ENCODE results near the gene ILF3. TPM values are rescaled to one million over a fixed set of nuclear protein-coding genes. Genes with fewer than 3 reads are reported as not detected.
"Not testable (repeated sequence)": the region's sequence is repeated elsewhere in the genome, so short reads cannot be mapped to it uniquely, and the experiment has no call there.

The ILF3 gene
- polyA plus RNA-seq, 4 donors: 227 to 357 (median 306) TPM

- DNase-seq (ENCODE audit: low read depth in 4 of 4, low spot score in 2 of 4): no peak
These were observed 17.0 kb downstream of the ILF3 start for GRCh38 chr19:10670876-10671804.

- not testable (repeated sequence) for DNase-seq (ENCODE audit: low read depth in 4 of 4, low spot score in 2 of 4)
These were observed 17.8 kb downstream of the ILF3 start for GRCh38 chr19:10671922-10672321.

GRCh38 chr19:10675214-10675613 is 21.1 kb downstream of the ILF3 start:
- DNase-seq (ENCODE audit: low read depth in 4 of 4, low spot score in 2 of 4): not testable (repeated sequence)

- DNase-seq (ENCODE audit: low read depth in 4 of 4, low spot score in 2 of 4): no peak
These were observed 23.6 kb downstream of the ILF3 start for GRCh38 chr19:10677751-10678150.

- no peak for DNase-seq (ENCODE audit: low read depth in 4 of 4, low spot score in 2 of 4)
These were observed 24.7 kb downstream of the ILF3 start for GRCh38 chr19:10678813-10679212.

GRCh38 chr19:10679743-10680142 is 25.6 kb downstream of the ILF3 start:
- no peak for DNase-seq (ENCODE audit: low read depth in 4 of 4, low spot score in 2 of 4)

- no peak for DNase-seq (ENCODE audit: low read depth in 4 of 4, low spot score in 2 of 4)
These were observed 26.5 kb downstream of the ILF3 start for GRCh38 chr19:10680545-10681135.

- no peak for DNase-seq (ENCODE audit: low read depth in 4 of 4, low spot score in 2 of 4)
These were observed 27.5 kb downstream of the ILF3 start for GRCh38 chr19:10681658-10682057.

GRCh38 chr19:10682397-10683063 is 28.4 kb downstream of the ILF3 start:
- DNase-seq (ENCODE audit: low read depth in 4 of 4, low spot score in 2 of 4): no peak

GRCh38 chr19:10683064-10683426 is 28.9 kb downstream of the ILF3 start:
- no peak for DNase-seq (ENCODE audit: low read depth in 4 of 4, low spot score in 2 of 4)

GRCh38 chr19:10683582-10683981 is 29.4 kb downstream of the ILF3 start:
- DNase-seq (ENCODE audit: low read depth in 4 of 4, low spot score in 2 of 4): no peak

- no peak for DNase-seq (ENCODE audit: low read depth in 4 of 4, low spot score in 2 of 4)
These were observed 31.1 kb downstream of the ILF3 start for GRCh38 chr19:10685210-10685609.

- DNase-seq (ENCODE audit: low read depth in 4 of 4, low spot score in 2 of 4): no peak
These were observed 32.0 kb downstream of the ILF3 start for GRCh38 chr19:10686193-10686592.

GRCh38 chr19:10686661-10687517 is 32.7 kb downstream of the ILF3 start:
- DNase-seq (ENCODE audit: low read depth in 4 of 4, low spot score in 2 of 4): no peak

GRCh38 chr19:10687518-10688288 is 33.6 kb downstream of the ILF3 start:
- DNase-seq (ENCODE audit: low read depth in 4 of 4, low spot score in 2 of 4): no peak

- no peak for DNase-seq (ENCODE audit: low read depth in 4 of 4, low spot score in 2 of 4)
These were observed 34.6 kb downstream of the ILF3 start for GRCh38 chr19:10688545-10689280.

GRCh38 chr19:10690341-10690781 is 36.2 kb downstream of the ILF3 start:
- no peak for DNase-seq (ENCODE audit: low read depth in 4 of 4, low spot score in 2 of 4)

- no peak for DNase-seq (ENCODE audit: low read depth in 4 of 4, low spot score in 2 of 4)
These were observed 37.2 kb downstream of the ILF3 start for GRCh38 chr19:10691178-10691881.
